T-cell (primary cell): ENCODE data around the gene ECEL1. TPM values are rescaled to one million over a fixed set of nuclear protein-coding genes. Genes with fewer than 3 reads are reported as not detected.

Experiments used
- ATAC-seq, 4 experiments: fragments of 200-7000 bp in 3 of 4; fragments of 150-1000 bp in 1 of 4; cut with Tn5 transposase; replicated peaks in 1 of 4; 1 replicate in 3 of 4; 2 replicates in 1 of 4; pipeline ENCODE4 v1.10.0; 2021; ENCODE audit warnings: moderate library complexity in 3 of 4, mild to moderate bottlenecking in 2 of 4, moderate number of reproducible peaks in 1 of 4
- CTCF ChIA-PET, 2 donors: fragments of 300-600 bp; sonication (Branson Sonifier 250); formaldehyde crosslinking; loops; one replicate each; lab custom pipeline; 2022; ENCODE audit warnings: antibody characterized with exemption in 2 of 2; lab: Charles Lee
- POLR2A ChIA-PET, 2 donors: fragments of 300-600 bp; sonication (Branson Sonifier 250); formaldehyde crosslinking; loops; one replicate each; lab custom pipeline; 2022; ENCODE audit warnings: antibody characterized with exemption in 2 of 2; lab: Charles Lee
- DNase-seq, 35 experiments: peaks; one replicate each; pipeline versions ENCODE4 v3.0.0 to v3.0.0-alpha.2; 2013 to 2023
- H3K27ac ChIP-seq: one replicate; pipeline ENCODE4 v1.5.1; 2013; ENCODE audit warnings: low read length
- H3K27me3 ChIP-seq, 2 experiments: replicated peaks in 1 of 2; 1 replicate in 1 of 2; 2 replicates in 1 of 2; pipeline versions ENCODE4 v1.6.1 to v1.7.0; 2013; ENCODE audit warnings: low read length in 1 of 2, mixed read lengths in 1 of 2; ENCODE audit not compliant: control insufficient read depth in 2 of 2, insufficient read depth in 2 of 2; ENCODE audit errors: extremely low read depth in 1 of 2
- H3K36me3 ChIP-seq, 2 donors: 1 replicate in 1 of 2; 2 replicates in 1 of 2; pipeline versions ENCODE4 v1.6.1 to v1.7.0; 2013; ENCODE audit warnings: low read length in 1 of 2; ENCODE audit not compliant: control insufficient read depth in 2 of 2, insufficient read depth in 1 of 2; ENCODE audit errors: extremely low read depth in 1 of 2
- H3K4me1 ChIP-seq, 2 experiments: 1 replicate in 1 of 2; 2 replicates in 1 of 2; pipeline versions ENCODE4 v1.6.1 to v1.7.0; 2013; ENCODE audit warnings: low read length in 2 of 2, mixed read lengths in 1 of 2; ENCODE audit not compliant: insufficient read depth in 2 of 2, control insufficient read depth in 1 of 2; ENCODE audit errors: extremely low read depth in 1 of 2
- H3K4me3 ChIP-seq, 2 donors: 1 replicate in 1 of 2; 2 replicates in 1 of 2; pipeline versions ENCODE4 v1.5.1 to v1.7.0; 2013; ENCODE audit warnings: mild to moderate bottlenecking in 2 of 2, low read length in 1 of 2, moderate library complexity in 1 of 2; ENCODE audit not compliant: control insufficient read depth in 1 of 2; ENCODE audit errors: extremely low read depth in 1 of 2
- H3K9me3 ChIP-seq: 2 replicates; pipeline ENCODE4 v1.7.0; 2013
- H3K27ac Mint-ChIP-seq, 2 donors: one replicate each; pipeline ENCODE4 v1.8.0; 2020 to 2021; ENCODE audit warnings: mild to moderate bottlenecking in 2 of 2, mixed read lengths in 2 of 2
- H3K27me3 Mint-ChIP-seq, 2 donors: one replicate each; pipeline ENCODE4 v1.8.0; 2021 to 2022; ENCODE audit warnings: mixed read lengths in 2 of 2
- H3K36me3 Mint-ChIP-seq: one replicate; pipeline ENCODE4 v1.8.0; 2021; ENCODE audit warnings: mixed read lengths
- H3K4me1 Mint-ChIP-seq, 3 donors: one replicate each; pipeline ENCODE4 v1.8.0; 2020 to 2022; ENCODE audit warnings: mixed read lengths in 3 of 3, mild to moderate bottlenecking in 1 of 3
- H3K4me3 Mint-ChIP-seq, 3 donors: one replicate each; pipeline ENCODE4 v1.8.0; 2020 to 2022; ENCODE audit warnings: mild to moderate bottlenecking in 3 of 3, mixed read lengths in 3 of 3, moderate library complexity in 3 of 3
- H3K9me3 Mint-ChIP-seq, 3 donors: one replicate each; pipeline ENCODE4 v1.8.0; 2020 to 2022; ENCODE audit warnings: mixed read lengths in 3 of 3
- WGBS: methylation state at CpG from one replicate; pipeline ENCODE4 v1.1.5; 2013; ENCODE audit warnings: missing lambda C conversion rate; ENCODE audit not compliant: insufficient coverage; 5-methylcytosine and 5-hydroxymethylcytosine counted together
- total RNA-seq, 35 experiments: library from RNA in 6 of 35; stranded (reverse) in 6 of 35; fragments of 120-200 nt in 1 of 35; gene quantifications; one replicate each; pipeline versions ENCODE4 v1.2.1 to v1.2.4 and lab custom pipeline; 2013 to 2026

ECEL1 gene
- total RNA-seq, 5 donors from 2014 or later (not counting 1 experiment from before 2014, with no cell fraction given): 0.15 to 0.19 TPM; not detected in 3

DNA sequence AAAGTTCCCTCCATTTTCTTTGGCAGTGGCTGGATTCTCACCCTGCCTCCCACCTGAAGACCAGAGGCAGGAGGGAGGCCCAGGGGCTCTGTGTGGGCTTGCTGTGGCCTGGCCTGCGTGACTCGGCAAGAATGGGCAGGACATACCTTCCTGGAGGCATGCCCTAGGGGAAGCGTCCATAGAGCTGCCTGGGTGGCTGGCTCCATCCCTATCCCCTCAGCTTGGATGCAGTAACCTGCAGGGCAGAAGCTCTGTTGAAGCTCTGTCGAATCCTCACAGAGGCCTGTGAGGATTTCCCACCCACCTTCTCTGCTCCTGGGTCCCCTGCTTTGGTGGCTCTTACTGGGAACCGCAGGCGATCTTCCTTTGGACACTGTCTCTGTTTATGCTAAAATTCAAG, 31.2 kb upstream of the ECEL1 start:
- Mint-ChIP-seq H3K27me3 (peaks cover 22 to 40% of the 10 kb centered on the region in 2 donors), H3K4me3 (no peak overlapping the region), H3K4me1 (peaks cover 0 to 8% (median 8%) of the 10 kb centered on the region in 3 donors), H3K9me3 (no peaks in the 10 kb centered on the region), H3K27ac (no peak overlapping the region), H3K36me3 (no peaks in the 10 kb centered on the region)
- DNase-seq (no peak), ATAC-seq (no peak)
- POLR2A ChIA-PET: no interaction called here
- no peaks in the 10 kb centered on the region for H3K9me3 ChIP-seq
- H3K4me3 ChIP-seq: no peak overlapping the region
- H3K27ac ChIP-seq: no peak overlapping the region
- peaks cover 0 to 23% of the 10 kb centered on the region in 2 experiments for H3K4me1 ChIP-seq
- CTCF ChIA-PET: no interaction called here
- WGBS: 55% methylated on average over 4 of the region's 6 CpGs
- peaks cover 0 to 61% of the 10 kb centered on the region in 2 experiments for H3K27me3 ChIP-seq
- no peaks in the 10 kb centered on the region for H3K36me3 ChIP-seq

DNA sequence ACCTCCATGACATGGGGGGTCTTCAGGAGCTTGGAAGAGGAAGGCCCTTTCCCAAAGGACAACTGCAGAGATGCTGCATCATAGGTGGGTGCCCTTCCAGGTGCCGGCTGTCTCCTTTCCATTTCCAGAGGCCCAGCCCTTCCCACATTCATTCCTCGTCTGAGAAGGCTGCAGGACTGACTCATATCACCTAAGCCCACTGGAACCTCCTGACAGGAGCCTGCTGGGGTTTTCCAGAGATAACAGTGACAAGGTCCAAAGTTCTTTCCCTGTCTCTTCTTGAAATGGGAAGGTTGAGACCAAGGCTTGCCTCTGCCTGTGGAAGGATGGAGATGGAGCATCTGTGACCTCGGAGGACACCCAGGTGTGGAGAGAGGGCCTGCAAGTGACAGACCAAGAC, 28.9 kb upstream of the ECEL1 start:
- Histone ChIP-seq H3K4me1 (peaks cover 0 to 2% of the 10 kb centered on the region in 2 experiments), H3K27me3 (peaks cover 0 to 59% of the 10 kb centered on the region in 2 experiments), H3K9me3 (no peaks in the 10 kb centered on the region), H3K27ac (no peak overlapping the region), H3K4me3 (no peak overlapping the region), H3K36me3 (no peaks in the 10 kb centered on the region)
- peaks cover 15 to 36% of the 10 kb centered on the region in 2 donors for H3K27me3 Mint-ChIP-seq
- ChIA-PET CTCF (interaction anchor here in 1 of 2 donors (0.5 kb wide), 1 partner anchor 609 kb away, joined by 5 read pairs; no protein-coding TSS in a partner anchor), POLR2A (interaction anchor here in 1 of 2 donors (0.6 kb wide), 1 partner anchor 813 kb away, joined by 3 read pairs; no protein-coding TSS in a partner anchor)
- DNase-seq: no peak
- WGBS: 100% methylated on average over 2 of the region's 3 CpGs
- no peaks in the 10 kb centered on the region for H3K36me3 Mint-ChIP-seq
- H3K27ac Mint-ChIP-seq: no peak overlapping the region
- H3K4me1 Mint-ChIP-seq: peaks cover 0 to 2% (median 2%) of the 10 kb centered on the region in 3 donors
- no peaks in the 10 kb centered on the region for H3K9me3 Mint-ChIP-seq
- no peak for ATAC-seq
- no peak overlapping the region for H3K4me3 Mint-ChIP-seq

DNA sequence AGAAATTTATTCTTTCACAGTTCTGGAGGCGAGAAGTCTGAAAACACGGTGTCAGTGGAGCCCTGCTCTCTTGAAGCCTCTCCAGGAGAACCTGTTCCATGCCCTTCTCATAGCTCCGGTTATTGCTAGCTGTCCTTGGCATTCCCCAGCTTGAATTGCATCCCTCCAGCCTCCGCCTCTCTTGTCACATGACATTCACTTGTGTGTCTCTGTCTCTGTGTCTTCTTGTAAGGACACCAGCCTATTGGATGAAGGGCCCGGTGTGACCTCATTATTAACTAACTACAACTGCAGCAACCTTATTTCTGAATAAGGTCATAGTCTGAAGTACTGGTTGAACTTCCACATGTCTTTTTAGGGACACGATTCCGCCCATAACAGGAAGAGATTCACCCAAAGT, 28.0 kb upstream of the ECEL1 start:
- DNase-seq (no peak), ATAC-seq (no peak)
- H3K4me3 Mint-ChIP-seq: no peak overlapping the region
- Histone ChIP-seq H3K4me1 (no peaks in the 10 kb centered on the region), H3K27ac (no peak overlapping the region), H3K27me3 (peaks cover 0 to 52% of the 10 kb centered on the region in 2 experiments), H3K9me3 (no peaks in the 10 kb centered on the region), H3K4me3 (no peak overlapping the region), H3K36me3 (no peaks in the 10 kb centered on the region)
- H3K36me3 Mint-ChIP-seq: no peaks in the 10 kb centered on the region
- peaks cover 11 to 29% of the 10 kb centered on the region in 2 donors for H3K27me3 Mint-ChIP-seq
- H3K9me3 Mint-ChIP-seq: no peaks in the 10 kb centered on the region
- POLR2A ChIA-PET: interaction anchor here in 1 of 2 donors (0.6 kb wide), 1 partner anchor 814 kb away, joined by 3 read pairs; no protein-coding TSS in a partner anchor
- 67% methylated on average over 5 of the region's 7 CpGs for WGBS
- no peak overlapping the region for H3K27ac Mint-ChIP-seq
- no peaks in the 10 kb centered on the region for H3K4me1 Mint-ChIP-seq
- CTCF ChIA-PET: no interaction called here

DNA sequence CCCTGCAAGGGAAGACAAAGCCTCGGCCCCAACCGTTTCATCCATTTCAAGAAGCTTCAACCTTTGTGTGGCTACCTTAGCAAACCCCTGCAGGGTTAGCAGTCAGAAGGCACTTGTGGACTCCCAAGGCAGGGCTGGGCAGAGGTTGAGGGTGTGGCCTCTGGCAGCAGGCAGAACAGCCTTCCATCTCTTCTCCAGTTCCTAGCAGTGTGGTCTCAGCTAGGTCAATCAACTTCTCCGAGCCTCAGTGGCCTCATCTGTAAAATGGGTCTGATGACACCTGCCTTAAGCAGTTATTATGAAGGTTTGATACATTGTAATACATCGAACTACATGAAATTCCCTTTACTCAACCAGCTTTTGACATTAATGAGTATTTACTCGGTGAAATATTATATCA, 25.7 kb upstream of the ECEL1 start:
- CTCF ChIA-PET: no interaction called here
- no peak overlapping the region for H3K4me3 ChIP-seq
- ATAC-seq: no peak
- H3K9me3 Mint-ChIP-seq: no peaks in the 10 kb centered on the region
- no peak overlapping the region for H3K27ac Mint-ChIP-seq
- WGBS: 78% methylated on average over 2 of the region's 5 CpGs
- no peaks in the 10 kb centered on the region for H3K36me3 ChIP-seq
- no peaks in the 10 kb centered on the region for H3K9me3 ChIP-seq
- peaks cover 11 to 22% of the 10 kb centered on the region in 2 donors for H3K27me3 Mint-ChIP-seq
- H3K4me3 Mint-ChIP-seq: no peak overlapping the region
- no peaks in the 10 kb centered on the region for H3K4me1 ChIP-seq
- H3K27ac ChIP-seq: no peak overlapping the region
- POLR2A ChIA-PET: no interaction called here
- H3K27me3 ChIP-seq: peaks cover 0 to 29% of the 10 kb centered on the region in 2 experiments
- no peak for DNase-seq
- no peaks in the 10 kb centered on the region for H3K4me1 Mint-ChIP-seq
- no peaks in the 10 kb centered on the region for H3K36me3 Mint-ChIP-seq

DNA sequence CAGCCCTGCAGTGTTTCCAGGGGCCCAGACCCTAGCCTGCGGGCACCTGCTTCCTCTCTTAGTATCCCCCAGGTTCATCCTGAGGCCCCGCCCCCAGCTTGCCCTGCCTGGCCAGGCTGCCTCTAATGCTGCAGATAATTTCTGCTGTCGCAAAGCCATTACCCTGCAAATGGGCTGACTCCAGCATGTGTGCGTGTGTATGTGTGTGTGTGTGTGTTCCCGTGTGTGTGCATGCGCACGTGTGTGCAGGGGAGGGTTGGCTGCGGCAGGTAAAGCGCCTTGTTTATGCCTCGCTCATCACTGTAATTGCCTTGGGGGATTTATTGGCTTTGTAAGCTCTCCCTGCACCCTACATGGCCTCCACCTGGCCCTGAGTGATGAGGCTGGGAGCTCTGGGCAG, 25.0 kb upstream of the ECEL1 start:
- Histone ChIP-seq H3K4me3 (no peak overlapping the region), H3K9me3 (no peaks in the 10 kb centered on the region), H3K4me1 (no peaks in the 10 kb centered on the region), H3K27ac (no peak overlapping the region), H3K27me3 (peaks cover 0 to 27% of the 10 kb centered on the region in 2 experiments), H3K36me3 (no peaks in the 10 kb centered on the region)
- Mint-ChIP-seq H3K9me3 (no peaks in the 10 kb centered on the region), H3K4me1 (no peaks in the 10 kb centered on the region), H3K4me3 (no peak overlapping the region), H3K27me3 (peaks cover 11 to 20% of the 10 kb centered on the region in 2 donors), H3K36me3 (no peaks in the 10 kb centered on the region), H3K27ac (no peak overlapping the region)
- WGBS: 97% methylated on average over 5 of the region's 10 CpGs
- ChIA-PET POLR2A (no interaction called here), CTCF (no interaction called here)
- no peak for ATAC-seq
- no peak for DNase-seq

DNA sequence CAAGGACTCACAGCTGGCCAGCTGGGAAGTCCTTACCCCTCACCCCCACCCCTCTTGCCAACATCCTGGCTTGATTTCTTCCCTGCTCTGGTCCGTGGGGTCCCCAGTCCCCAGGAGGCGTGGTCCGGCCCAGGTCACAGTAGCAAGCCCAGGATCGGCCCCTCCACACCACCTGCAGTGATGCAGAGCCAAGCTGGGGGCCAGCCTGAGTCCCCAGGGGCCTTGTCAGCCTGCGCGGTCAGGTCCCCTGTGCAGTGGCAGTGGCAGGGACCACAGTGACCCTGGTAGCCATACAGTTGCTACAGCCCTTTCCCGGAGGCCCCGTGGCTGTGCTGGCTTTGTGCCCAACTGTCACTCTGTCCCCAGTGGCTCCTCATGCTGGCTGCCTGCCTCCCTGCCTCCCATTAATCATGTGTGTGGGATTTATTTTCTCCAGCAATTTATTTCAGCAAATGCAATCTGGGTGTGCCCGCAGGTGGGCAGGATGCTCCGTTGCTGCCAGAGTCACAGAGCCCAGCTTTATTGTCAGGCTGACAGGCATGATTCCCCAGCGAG, 23.8 kb upstream of the ECEL1 start:
- H3K9me3 Mint-ChIP-seq: no peaks in the 10 kb centered on the region
- H3K4me3 Mint-ChIP-seq: no peak overlapping the region
- Histone ChIP-seq H3K4me3 (no peak overlapping the region), H3K9me3 (no peaks in the 10 kb centered on the region), H3K27ac (no peak overlapping the region), H3K27me3 (peaks cover 0 to 33% of the 10 kb centered on the region in 2 experiments), H3K4me1 (no peaks in the 10 kb centered on the region), H3K36me3 (no peaks in the 10 kb centered on the region)
- POLR2A ChIA-PET: no interaction called here
- H3K27me3 Mint-ChIP-seq: peaks cover 16 to 18% of the 10 kb centered on the region in 2 donors
- no peaks in the 10 kb centered on the region for H3K36me3 Mint-ChIP-seq
- 71% methylated on average over 9 of the region's 11 CpGs for WGBS
- ATAC-seq (no peak), DNase-seq (no peak)
- no peak overlapping the region for H3K27ac Mint-ChIP-seq
- no peaks in the 10 kb centered on the region for H3K4me1 Mint-ChIP-seq
- CTCF ChIA-PET: no interaction called here
